Ishikawa (cell line): ENCODE results near the gene HS6ST2.

Source experiments
- CEBPB ChIP-seq: IDR thresholded peaks from 2 replicates; pipeline ENCODE4 v1.6.1; 2012
- CREB1 ChIP-seq: IDR thresholded peaks from 2 replicates; pipeline ENCODE4 v1.6.1; 2012; ENCODE audit warnings: low read depth
- EGR1 ChIP-seq: IDR thresholded peaks from 2 replicates; pipeline ENCODE4 v1.6.1; 2012
- EP300 ChIP-seq: IDR thresholded peaks from 2 replicates; pipeline ENCODE4 v1.6.1; 2012; ENCODE audit warnings: borderline replicate concordance
- FOXM1 ChIP-seq: IDR thresholded peaks from 2 replicates; pipeline ENCODE4 v1.6.1; 2012; ENCODE audit warnings: low read depth, borderline replicate concordance
- NFIC ChIP-seq: IDR thresholded peaks from 2 replicates; pipeline ENCODE4 v1.6.1; 2012
- RAD21 ChIP-seq: IDR thresholded peaks from 2 replicates; pipeline ENCODE4 v1.6.1; 2012; ENCODE audit warnings: low read depth
- TAF1 ChIP-seq: IDR thresholded peaks from 2 replicates; pipeline ENCODE4 v1.6.1; 2012; ENCODE audit warnings: low read depth, mild to moderate bottlenecking
- TCF12 ChIP-seq: IDR thresholded peaks from 2 replicates; pipeline ENCODE4 v1.6.1; 2012; ENCODE audit warnings: low read depth
- TEAD4 ChIP-seq: IDR thresholded peaks from 2 replicates; pipeline ENCODE4 v1.6.1; 2012
- YY1 ChIP-seq: IDR thresholded peaks from 2 replicates; pipeline ENCODE4 v1.6.1; 2012; ENCODE audit warnings: low read depth
- ZBTB7A ChIP-seq: IDR thresholded peaks from 2 replicates; pipeline ENCODE4 v1.6.1; 2012; ENCODE audit warnings: low read depth
- TF ChIP-seq, protein P1 (sequence below): IDR thresholded peaks from 2 replicates; pipeline ENCODE4 v1.6.1; 2012
- TF ChIP-seq, protein P2 (sequence below): IDR thresholded peaks from 2 replicates; pipeline ENCODE4 v1.6.1; 2012; ENCODE audit warnings: low read depth, mild to moderate bottlenecking
- TF ChIP-seq, protein P3 (sequence below): IDR thresholded peaks from 2 replicates; pipeline ENCODE4 v1.6.1; 2012

Gene HS6ST2

DNA sequence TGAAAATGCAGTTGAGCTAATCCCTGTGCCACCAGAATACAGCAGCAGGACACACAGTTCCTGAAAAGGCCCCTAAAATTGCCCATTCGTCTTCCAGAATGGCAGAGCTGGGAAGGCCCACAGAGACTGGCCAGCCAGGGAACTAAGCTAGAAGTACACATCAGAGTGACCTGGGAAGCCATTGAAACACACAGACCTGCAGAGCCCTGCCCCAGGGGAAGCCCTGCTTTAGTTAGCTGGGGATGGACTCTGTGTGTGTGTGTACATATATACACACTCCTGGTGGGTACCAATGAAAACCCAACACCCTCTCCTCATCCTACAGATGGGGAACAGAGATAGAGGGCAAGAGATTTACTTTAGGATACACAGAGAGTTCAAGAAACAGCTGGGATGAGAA, 227.7 kb downstream of the HS6ST2 start:
- TF ChIP-seq YY1 (no peak), RAD21 (no peak), EGR1 (no peak)
- TF ChIP-seq, protein P1, sequence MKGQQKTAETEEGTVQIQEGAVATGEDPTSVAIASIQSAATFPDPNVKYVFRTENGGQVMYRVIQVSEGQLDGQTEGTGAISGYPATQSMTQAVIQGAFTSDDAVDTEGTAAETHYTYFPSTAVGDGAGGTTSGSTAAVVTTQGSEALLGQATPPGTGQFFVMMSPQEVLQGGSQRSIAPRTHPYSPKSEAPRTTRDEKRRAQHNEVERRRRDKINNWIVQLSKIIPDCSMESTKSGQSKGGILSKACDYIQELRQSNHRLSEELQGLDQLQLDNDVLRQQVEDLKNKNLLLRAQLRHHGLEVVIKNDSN = no peak

DNA sequence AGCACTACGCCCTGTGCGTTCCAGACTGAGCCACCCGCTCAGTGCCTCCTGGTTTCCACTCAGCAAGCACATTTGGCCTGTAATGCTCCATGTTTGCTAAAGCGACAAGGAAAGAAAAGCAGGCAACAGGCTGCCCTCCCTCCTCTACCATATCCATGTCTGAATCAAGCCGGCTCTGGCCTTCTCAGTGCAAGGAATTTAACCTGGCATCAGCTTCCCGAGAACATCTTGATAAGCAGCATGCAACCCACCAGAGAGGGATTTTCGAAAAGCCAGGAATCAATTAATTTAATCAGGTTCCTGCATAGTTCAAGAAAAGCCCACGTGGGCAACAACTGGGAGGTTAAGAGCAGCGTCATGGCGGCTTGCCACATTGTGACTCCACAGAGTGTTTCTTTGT, 228.2 kb downstream of the HS6ST2 start:
- TF ChIP-seq ZBTB7A (no peak), TCF12 (no peak), CEBPB (no peak), RAD21 (no peak), EGR1 (no peak), CREB1 (no peak), FOXM1 (no peak), TAF1 (no peak), NFIC (no peak), TEAD4 (no peak), YY1 (no peak), EP300 (no peak)
- TF ChIP-seq, protein P1 = no peak
- TF ChIP-seq, protein P2, sequence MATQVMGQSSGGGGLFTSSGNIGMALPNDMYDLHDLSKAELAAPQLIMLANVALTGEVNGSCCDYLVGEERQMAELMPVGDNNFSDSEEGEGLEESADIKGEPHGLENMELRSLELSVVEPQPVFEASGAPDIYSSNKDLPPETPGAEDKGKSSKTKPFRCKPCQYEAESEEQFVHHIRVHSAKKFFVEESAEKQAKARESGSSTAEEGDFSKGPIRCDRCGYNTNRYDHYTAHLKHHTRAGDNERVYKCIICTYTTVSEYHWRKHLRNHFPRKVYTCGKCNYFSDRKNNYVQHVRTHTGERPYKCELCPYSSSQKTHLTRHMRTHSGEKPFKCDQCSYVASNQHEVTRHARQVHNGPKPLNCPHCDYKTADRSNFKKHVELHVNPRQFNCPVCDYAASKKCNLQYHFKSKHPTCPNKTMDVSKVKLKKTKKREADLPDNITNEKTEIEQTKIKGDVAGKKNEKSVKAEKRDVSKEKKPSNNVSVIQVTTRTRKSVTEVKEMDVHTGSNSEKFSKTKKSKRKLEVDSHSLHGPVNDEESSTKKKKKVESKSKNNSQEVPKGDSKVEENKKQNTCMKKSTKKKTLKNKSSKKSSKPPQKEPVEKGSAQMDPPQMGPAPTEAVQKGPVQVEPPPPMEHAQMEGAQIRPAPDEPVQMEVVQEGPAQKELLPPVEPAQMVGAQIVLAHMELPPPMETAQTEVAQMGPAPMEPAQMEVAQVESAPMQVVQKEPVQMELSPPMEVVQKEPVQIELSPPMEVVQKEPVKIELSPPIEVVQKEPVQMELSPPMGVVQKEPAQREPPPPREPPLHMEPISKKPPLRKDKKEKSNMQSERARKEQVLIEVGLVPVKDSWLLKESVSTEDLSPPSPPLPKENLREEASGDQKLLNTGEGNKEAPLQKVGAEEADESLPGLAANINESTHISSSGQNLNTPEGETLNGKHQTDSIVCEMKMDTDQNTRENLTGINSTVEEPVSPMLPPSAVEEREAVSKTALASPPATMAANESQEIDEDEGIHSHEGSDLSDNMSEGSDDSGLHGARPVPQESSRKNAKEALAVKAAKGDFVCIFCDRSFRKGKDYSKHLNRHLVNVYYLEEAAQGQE = no peak
- TF ChIP-seq, protein P3, sequence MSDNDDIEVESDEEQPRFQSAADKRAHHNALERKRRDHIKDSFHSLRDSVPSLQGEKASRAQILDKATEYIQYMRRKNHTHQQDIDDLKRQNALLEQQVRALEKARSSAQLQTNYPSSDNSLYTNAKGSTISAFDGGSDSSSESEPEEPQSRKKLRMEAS = no peak

DNA sequence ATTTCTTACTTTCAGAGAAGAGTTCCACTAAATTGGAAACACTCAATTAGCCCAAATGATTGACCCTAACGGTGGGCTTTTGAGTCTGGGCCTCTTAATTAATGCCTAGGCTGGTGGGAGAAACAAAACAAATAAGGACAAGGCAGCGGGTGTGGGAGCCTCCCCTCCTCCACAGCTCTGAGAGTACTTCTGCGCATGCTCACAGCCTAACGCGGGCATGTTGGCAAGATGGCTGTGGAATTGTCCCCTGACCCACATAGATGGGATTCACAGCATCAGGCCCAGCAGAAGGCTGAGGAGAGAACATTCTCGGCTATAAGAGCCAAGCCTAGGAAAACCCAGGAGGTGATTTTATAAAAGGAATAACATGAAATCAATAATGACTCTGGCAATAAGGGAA, 230.1 kb downstream of the HS6ST2 start:
- TF ChIP-seq NFIC (no peak), ZBTB7A (no peak), TEAD4 (no peak), EP300 (no peak), YY1 (no peak), EGR1 (no peak), FOXM1 (no peak), CEBPB (no peak)
- TF ChIP-seq, protein P3 = no peak
- TF ChIP-seq, protein P1 = no peak

DNA sequence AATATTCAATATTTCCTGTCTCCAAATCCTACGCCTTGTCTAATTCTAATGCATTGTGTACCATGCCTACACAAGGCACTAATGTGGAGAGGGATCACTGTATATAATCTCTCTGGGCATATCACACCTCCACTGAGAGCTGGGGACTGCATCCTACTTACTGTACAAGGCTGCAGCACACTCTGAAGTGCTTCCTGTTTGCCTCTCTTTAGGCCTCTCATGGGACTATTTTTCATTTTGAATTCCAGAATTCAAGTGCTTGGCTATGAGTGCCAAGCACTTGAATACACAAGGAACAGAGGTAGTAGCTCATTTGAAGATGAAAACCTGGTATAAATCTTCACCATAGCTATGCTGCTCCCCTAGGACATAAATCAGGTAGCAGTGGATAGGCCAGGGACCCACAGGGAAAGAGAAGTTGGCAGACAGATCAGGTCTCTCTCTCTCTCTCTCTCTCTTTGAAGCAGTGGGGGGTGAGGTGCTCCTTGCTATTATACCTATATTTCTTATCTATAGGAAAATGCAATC, 239.9 kb downstream of the HS6ST2 start:
- TF ChIP-seq NFIC (no peak), FOXM1 (no peak), YY1 (no peak), RAD21 (no peak), CEBPB (no peak), TCF12 (no peak)
- TF ChIP-seq, protein P1 = no peak

DNA sequence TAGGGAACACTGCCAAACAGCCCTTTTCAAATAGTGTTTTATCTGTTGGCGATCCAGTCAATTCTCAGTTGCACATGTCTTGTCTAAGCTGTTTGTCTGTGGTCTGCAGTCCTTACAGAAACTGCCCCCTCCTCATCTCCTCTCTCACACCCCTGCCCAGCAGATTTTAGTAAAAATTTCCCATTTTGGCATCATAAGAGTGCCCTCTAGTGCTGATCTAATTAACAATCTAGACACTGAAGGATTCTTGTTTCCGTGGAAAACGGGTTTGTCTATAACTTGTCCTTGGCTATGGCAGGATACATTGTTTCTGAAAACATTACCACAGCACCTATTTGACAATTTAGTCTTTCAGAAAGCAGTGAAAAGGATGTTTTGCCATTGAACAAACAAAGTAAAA, 242.4 kb downstream of the HS6ST2 start:
- TF ChIP-seq, protein P1 = no peak
- TF ChIP-seq RAD21 (no peak; the same call in 1 of the 2 replicates), EP300 (no peak), FOXM1 (no peak), YY1 (no peak), NFIC (no peak), TCF12 (no peak), EGR1 (no peak), TAF1 (no peak), CREB1 (no peak), TEAD4 (no peak), CEBPB (no peak), ZBTB7A (no peak)
- TF ChIP-seq, protein P3 = no peak
- TF ChIP-seq, protein P2 = no peak
